ENCODE results near the gene GRPR. TPM values are rescaled to one million over a fixed set of nuclear protein-coding genes. Genes with fewer than 3 reads are reported as not detected.

Gene GRPR
- total and polyA plus RNA-seq, 10 of the 15 experiments (the other 5 are each of a cell fraction or from before 2014, with no cell fraction given), result 0.10 to 3.7 (median 0.21) TPM; not detected in 1

DNA sequence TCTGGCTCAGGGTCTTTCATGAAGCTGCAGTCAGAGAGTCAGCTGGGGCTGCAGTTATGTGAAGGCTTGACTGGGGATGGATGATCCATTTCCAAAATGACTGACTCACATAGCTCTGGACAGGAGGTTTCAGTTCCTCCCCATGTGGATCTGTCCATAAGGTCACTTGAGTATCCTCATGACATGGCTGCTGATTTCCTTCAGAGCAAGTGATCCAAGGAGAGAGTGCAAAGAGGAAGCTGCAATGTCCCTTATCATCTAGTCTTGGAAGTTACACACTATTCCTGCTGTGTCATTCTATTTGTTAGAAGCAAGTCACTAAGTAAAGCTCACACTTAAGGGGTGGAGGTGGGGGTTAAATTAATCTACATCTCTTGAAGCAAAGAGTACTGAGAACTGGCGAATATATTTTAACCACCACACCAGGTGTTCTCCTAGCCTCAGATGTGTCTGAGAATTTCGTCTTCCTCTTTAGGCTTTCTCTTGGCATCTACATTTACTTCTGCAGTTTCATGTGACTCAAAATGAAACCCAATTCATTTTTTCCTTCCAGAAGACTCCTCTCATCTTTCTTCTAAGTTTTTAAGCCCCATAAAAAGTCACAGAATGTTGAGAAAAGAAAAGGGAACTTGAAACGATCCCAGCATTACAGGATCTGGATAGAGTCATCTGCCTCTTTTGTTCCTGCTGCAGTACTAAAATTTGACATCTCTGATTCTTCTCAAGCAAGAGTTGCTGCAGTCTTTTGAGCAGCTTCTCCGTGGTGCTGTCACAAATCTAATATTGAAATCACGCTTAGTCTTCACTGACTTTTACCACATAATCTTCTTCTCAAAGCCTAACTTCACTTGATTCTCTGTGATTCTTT, 3.8 kb upstream of the GRPR start:
- no peaks in the 10 kb centered on the region for H3K79me2 ChIP-seq (ENCODE audit: control insufficient read depth, insufficient read depth, low read length)
- peak; percentile 87 for ATAC-seq
- peak overlapping the region; percentile 20; the same call in 1 of the 2 replicates for H3K4me3 ChIP-seq
- peaks cover 19% of the 10 kb centered on the region for H3K4me1 ChIP-seq (ENCODE audit: control insufficient read depth, insufficient read depth, low read length)
- in situ Hi-C loops (cut with MboI), result no loop called here
- RAD21 ChIA-PET (ENCODE audit: unreplicated experiment), result interaction anchor here (1.1 to 2.1 kb wide), 5 partner anchors 18 to 271 kb away, joined by 3 to 5 read pairs (median 3); no protein-coding TSS in a partner anchor
- H3K9ac ChIP-seq (ENCODE audit: control insufficient read depth, insufficient read depth, low read length), result no peak overlapping the region
- POLR2A ChIA-PET, result no interaction called here
- no peaks in the 10 kb centered on the region for H3K36me3 ChIP-seq (ENCODE audit: control insufficient read depth in 2 of 2, insufficient read depth in 2 of 2, low read length in 1 of 2)
- peak; percentile 90 for FAIRE-seq
- peaks cover 6% of the 10 kb centered on the region; the same call in 2 of the 3 replicates for H3K9me3 ChIP-seq (replicated peaks; ENCODE audit: control insufficient read depth, insufficient read depth, low read length)
- CTCF ChIA-PET, result interaction anchor here (0.5 to 8.1 kb wide), 4 partner anchors 11 to 659 kb away, joined by 3 to 118 read pairs (median 3); no protein-coding TSS in a partner anchor
- peaks cover 0 to 2% of the 10 kb centered on the region in 2 experiments; a peak in 1 of 4 replicates for H3K27me3 ChIP-seq (replicated peaks in 1 of 2; ENCODE audit: control insufficient read depth in 2 of 2, insufficient read depth in 2 of 2, low read length in 1 of 2)
- BruUV-seq (replicated peaks), result no TSS peak
- intact Hi-C loops (cut with micrococcal nuclease; ENCODE audit: unreplicated experiment), result loop anchor here (1.0 to 10.0 kb wide), 4 partner anchors 82 to 435 kb away; no protein-coding TSS in a partner anchor
- DNase-seq (ENCODE audit: low read depth, low spot score), result peak; percentile 82
- H3K27ac ChIP-seq (ENCODE audit: control insufficient read depth, insufficient read depth), result peak overlapping the region; percentile 70
- H3K4me2 ChIP-seq (ENCODE audit: control insufficient read depth, insufficient read depth), result peak overlapping the region; percentile 80
- 2% methylated on average over 5 of the region's 5 CpGs for WGBS (ENCODE audit: insufficient coverage, insufficient replicate concordance, low lambda C conversion rate, missing lambda C conversion rate)
- no peak overlapping the region; the same call in 1 of the 2 replicates for H2AFZ ChIP-seq (ENCODE audit: control insufficient read depth, low read depth, low read length)
- no peaks in the 10 kb centered on the region for H4K20me1 ChIP-seq (ENCODE audit: control insufficient read depth, insufficient read depth)
- SMC1A ChIA-PET (ENCODE audit: uncharacterized antibody, unreplicated experiment), result interaction anchor here (0.6 to 4.8 kb wide), 7 partner anchors 43 to 271 kb away, joined by 3 to 25 read pairs (median 3); no protein-coding TSS in a partner anchor
- TF ChIP-seq, protein P1, sequence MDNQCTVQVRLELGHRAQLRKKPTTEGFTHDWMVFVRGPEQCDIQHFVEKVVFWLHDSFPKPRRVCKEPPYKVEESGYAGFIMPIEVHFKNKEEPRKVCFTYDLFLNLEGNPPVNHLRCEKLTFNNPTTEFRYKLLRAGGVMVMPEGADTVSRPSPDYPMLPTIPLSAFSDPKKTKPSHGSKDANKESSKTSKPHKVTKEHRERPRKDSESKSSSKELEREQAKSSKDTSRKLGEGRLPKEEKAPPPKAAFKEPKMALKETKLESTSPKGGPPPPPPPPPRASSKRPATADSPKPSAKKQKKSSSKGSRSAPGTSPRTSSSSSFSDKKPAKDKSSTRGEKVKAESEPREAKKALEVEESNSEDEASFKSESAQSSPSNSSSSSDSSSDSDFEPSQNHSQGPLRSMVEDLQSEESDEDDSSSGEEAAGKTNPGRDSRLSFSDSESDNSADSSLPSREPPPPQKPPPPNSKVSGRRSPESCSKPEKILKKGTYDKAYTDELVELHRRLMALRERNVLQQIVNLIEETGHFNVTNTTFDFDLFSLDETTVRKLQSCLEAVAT (IDR thresholded peaks at IDR 0.05), result no peak
- TF ChIP-seq SREBF1 (IDR thresholded peaks at IDR 0.05; ENCODE audit: low read length) (no peak), MTA3 (IDR thresholded peaks at IDR 0.05; ENCODE audit: borderline replicate concordance, low read length) (peak; percentile 93), NFYA (IDR thresholded peaks at IDR 0.05; ENCODE audit: borderline replicate concordance, low read depth, low read length) (no peak), TAF1 (IDR thresholded peaks at IDR 0.05; ENCODE audit: borderline replicate concordance, low read depth, low read length) (no peak), NR2C2 (IDR thresholded peaks at IDR 0.05; ENCODE audit: borderline replicate concordance, control insufficient read depth, insufficient read length, low read depth) (no peak), HSF1 (IDR thresholded peaks at IDR 0.05; ENCODE audit: low read depth, low read length) (no peak), RB1 (IDR thresholded peaks at IDR 0.05; ENCODE audit: borderline replicate concordance) (no peak), STAT1 (conservative IDR thresholded peaks at IDR 0.05) (no peak), ETV6 (conservative IDR thresholded peaks at IDR 0.05 in 1 of 2, IDR thresholded peaks at IDR 0.05 in 1 of 2; ENCODE audit: borderline replicate concordance in 1 of 2, low read depth in 1 of 2) (peak in 1 of 2 experiments; percentile 84; a peak in 2 of 4 replicates), SMC3 (IDR thresholded peaks at IDR 0.05; ENCODE audit: borderline replicate concordance, low read length) (no peak), MYC (IDR thresholded peaks at IDR 0.05; ENCODE audit: insufficient read depth, insufficient read length, insufficient replicate concordance, low read length, severe bottlenecking) (no peak), NFIC (IDR thresholded peaks at IDR 0.05; ENCODE audit: low read depth, low read length) (peak; percentile 95)
- TF ChIP-seq, protein P2, sequence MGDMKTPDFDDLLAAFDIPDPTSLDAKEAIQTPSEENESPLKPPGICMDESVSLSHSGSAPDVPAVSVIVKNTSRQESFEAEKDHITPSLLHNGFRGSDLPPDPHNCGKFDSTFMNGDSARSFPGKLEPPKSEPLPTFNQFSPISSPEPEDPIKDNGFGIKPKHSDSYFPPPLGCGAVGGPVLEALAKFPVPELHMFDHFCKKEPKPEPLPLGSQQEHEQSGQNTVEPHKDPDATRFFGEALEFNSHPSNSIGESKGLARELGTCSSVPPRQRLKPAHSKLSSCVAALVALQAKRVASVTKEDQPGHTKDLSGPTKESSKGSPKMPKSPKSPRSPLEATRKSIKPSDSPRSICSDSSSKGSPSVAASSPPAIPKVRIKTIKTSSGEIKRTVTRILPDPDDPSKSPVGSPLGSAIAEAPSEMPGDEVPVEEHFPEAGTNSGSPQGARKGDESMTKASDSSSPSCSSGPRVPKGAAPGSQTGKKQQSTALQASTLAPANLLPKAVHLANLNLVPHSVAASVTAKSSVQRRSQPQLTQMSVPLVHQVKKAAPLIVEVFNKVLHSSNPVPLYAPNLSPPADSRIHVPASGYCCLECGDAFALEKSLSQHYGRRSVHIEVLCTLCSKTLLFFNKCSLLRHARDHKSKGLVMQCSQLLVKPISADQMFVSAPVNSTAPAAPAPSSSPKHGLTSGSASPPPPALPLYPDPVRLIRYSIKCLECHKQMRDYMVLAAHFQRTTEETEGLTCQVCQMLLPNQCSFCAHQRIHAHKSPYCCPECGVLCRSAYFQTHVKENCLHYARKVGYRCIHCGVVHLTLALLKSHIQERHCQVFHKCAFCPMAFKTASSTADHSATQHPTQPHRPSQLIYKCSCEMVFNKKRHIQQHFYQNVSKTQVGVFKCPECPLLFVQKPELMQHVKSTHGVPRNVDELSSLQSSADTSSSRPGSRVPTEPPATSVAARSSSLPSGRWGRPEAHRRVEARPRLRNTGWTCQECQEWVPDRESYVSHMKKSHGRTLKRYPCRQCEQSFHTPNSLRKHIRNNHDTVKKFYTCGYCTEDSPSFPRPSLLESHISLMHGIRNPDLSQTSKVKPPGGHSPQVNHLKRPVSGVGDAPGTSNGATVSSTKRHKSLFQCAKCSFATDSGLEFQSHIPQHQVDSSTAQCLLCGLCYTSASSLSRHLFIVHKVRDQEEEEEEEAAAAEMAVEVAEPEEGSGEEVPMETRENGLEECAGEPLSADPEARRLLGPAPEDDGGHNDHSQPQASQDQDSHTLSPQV (IDR thresholded peaks at IDR 0.05), result no peak
